ENCODE measurements around the gene HOXC10. TPM values are rescaled to one million over a fixed set of nuclear protein-coding genes. Genes with fewer than 3 reads are reported as not detected.

Gene HOXC10
- total and polyA plus RNA-seq, 10 of the 15 experiments (the other 5 are each of a cell fraction or from before 2014, with no cell fraction given): 0.59 TPM; not detected in 9

GRCh38 chr12:53982648-53983567, 2.0 kb upstream of the HOXC10 start (continued):
- TF ChIP-seq PRDM15 (CRISPR knock-in tag; IDR thresholded peaks at IDR 0.05) (no peak), NFYA (IDR thresholded peaks at IDR 0.05; ENCODE audit: borderline replicate concordance, low read depth, low read length) (no peak), ATF3 (IDR thresholded peaks at IDR 0.05; ENCODE audit: borderline replicate concordance, extremely low read depth, low read depth, low read length) (no peak), MEF2A (IDR thresholded peaks at IDR 0.05; ENCODE audit: insufficient read depth, low read depth, low read length) (no peak), IRF4 (IDR thresholded peaks at IDR 0.05; ENCODE audit: low read depth, low read length) (no peak)

- CTCF ChIA-PET: interaction anchor here (5.5 kb wide), 1 partner anchor 223 kb away, joined by 54 read pairs; no protein-coding TSS in a partner anchor
- intact Hi-C loops (cut with micrococcal nuclease; ENCODE audit: unreplicated experiment) (loop anchor here (10.0 kb wide), 2 partner anchors 189 to 279 kb away; no protein-coding TSS in a partner anchor), in situ Hi-C loops (cut with MboI) (no loop called here)
- H3K4me3 ChIP-seq: no peak overlapping the region
- no peak for FAIRE-seq
- DNase-seq (ENCODE audit: low read depth, low spot score): no peak
- peaks cover 2% of the 10 kb centered on the region; the same call in 1 of the 2 replicates for H4K20me1 ChIP-seq (ENCODE audit: control insufficient read depth, insufficient read depth)
- H2AFZ ChIP-seq (ENCODE audit: control insufficient read depth, low read depth, low read length): no peak overlapping the region
- ATAC-seq: no peak
- no peaks in the 10 kb centered on the region for H3K9me3 ChIP-seq (replicated peaks; ENCODE audit: control insufficient read depth, insufficient read depth, low read length)
- H3K36me3 ChIP-seq (ENCODE audit: control insufficient read depth in 2 of 2, insufficient read depth in 2 of 2, low read length in 1 of 2): no peaks in the 10 kb centered on the region
- no peak overlapping the region for H3K27ac ChIP-seq (ENCODE audit: control insufficient read depth, insufficient read depth)
- no peaks in the 10 kb centered on the region for H3K79me2 ChIP-seq (ENCODE audit: control insufficient read depth, insufficient read depth, low read length)
- SMC1A ChIA-PET (ENCODE audit: uncharacterized antibody, unreplicated experiment): no interaction called here
- peaks cover 35 to 54% of the 10 kb centered on the region in 2 experiments for H3K27me3 ChIP-seq (replicated peaks in 1 of 2; ENCODE audit: control insufficient read depth in 2 of 2, insufficient read depth in 2 of 2, low read length in 1 of 2)
- WGBS (ENCODE audit: insufficient coverage, insufficient replicate concordance, low lambda C conversion rate, missing lambda C conversion rate): 21% methylated on average over 17 of the region's 17 CpGs
- POLR2A ChIA-PET: no interaction called here
- H3K9ac ChIP-seq (ENCODE audit: control insufficient read depth, insufficient read depth, low read length): no peak overlapping the region
- H3K4me1 ChIP-seq (ENCODE audit: control insufficient read depth, insufficient read depth, low read length): peaks cover 21% of the 10 kb centered on the region
- RAD21 ChIA-PET (ENCODE audit: unreplicated experiment): no interaction called here
- H3K4me2 ChIP-seq (ENCODE audit: control insufficient read depth, insufficient read depth): no peak overlapping the region
- BruUV-seq (replicated peaks): no TSS peak
- TF ChIP-seq ZSCAN29 (IDR thresholded peaks at IDR 0.05): no peak
- TF ChIP-seq ZNF207 (IDR thresholded peaks at IDR 0.05; ENCODE audit: borderline replicate concordance): no peak
- no peak for TF ChIP-seq ZNF687 (IDR thresholded peaks at IDR 0.05)
- TF ChIP-seq CREM (IDR thresholded peaks at IDR 0.05; ENCODE audit: low read depth): no peak
- no peak for TF ChIP-seq CREB1 (IDR thresholded peaks at IDR 0.05; ENCODE audit: low read depth)
- TF ChIP-seq EED (IDR thresholded peaks at IDR 0.05; ENCODE audit: low read depth): no peak
- no peak for TF ChIP-seq MXI1 (IDR thresholded peaks at IDR 0.05; ENCODE audit: low read depth, low read length)
- TF ChIP-seq ZNF217 (IDR thresholded peaks at IDR 0.05): no peak
Observed at GRCh38 chr12:53983568-53983949, 1.4 kb upstream of the HOXC10 start.
